K562 treated with DMSO at 1 percent for 12 hours (cell line): Measurements from ENCODE around the gene ALG13. TPM values are rescaled to one million over a fixed set of nuclear protein-coding genes. Genes with fewer than 3 reads are reported as not detected.

Experiments
- total RNA-seq: library from RNA; unstranded; fragments of 300-600 nt; gene quantifications from 2 replicates; pipeline ENCODE4 v1.2.3, GENCODE V29; 2022; ENCODE audit not compliant: insufficient read depth

Gene ALG13
- total RNA-seq: 16.4 and 25.1 TPM in 2 replicates

GRCh38 chrX:111680988-111681779 lies at the start of gene ALG13:
Gene ALG13, plus strand, starts transcription at chrX:111681170. Its CDS starts 49 bp downstream, at chrX:111681219.

Other genes with a start within 250 kb of the ALG13 start
- not detected in 2 replicates for gene SERTM2, start 169.5 kb upstream of the ALG13 start, total RNA-seq
- not detected in 2 replicates for gene TRPC5OS, start 195.0 kb downstream of the ALG13 start, total RNA-seq